Cerebellar nuclear complex (tissue), 1 donor: ENCODE measurements around the gene EYA3.

Experiments used
- DNase-seq, 2 experiments: peaks; one replicate each; lab custom pipeline; 2025; lab: John Stamatoyannopoulos, UW

Gene EYA3

GRCh38 chr1:27967884-27968466, 120.4 kb downstream of the EYA3 start:
- no peak for DNase-seq

- DNase-seq, result no peak
Measured at GRCh38 chr1:27967106-27967883, 121.1 kb downstream of the EYA3 start.

GRCh38 chr1:27966402-27967105, 121.9 kb downstream of the EYA3 start:
- DNase-seq, result no peak

GRCh38 chr1:27963393-27963792, 125.0 kb downstream of the EYA3 start:
- DNase-seq, result no peak

- DNase-seq, result no peak
Measured at GRCh38 chr1:27961646-27962221, 126.7 kb downstream of the EYA3 start.

GRCh38 chr1:27960762-27961645, 127.4 kb downstream of the EYA3 start:
- DNase-seq, result no peak

- DNase-seq, result no peak
Measured at GRCh38 chr1:27959792-27960603, 128.4 kb downstream of the EYA3 start, which contains the start of gene XKR8. Gene XKR8 (plus strand): TSS chr1:27959973. CDS start chr1:27960070, 97 bp downstream.

- no peak for DNase-seq
Measured at GRCh38 chr1:27958513-27958912, 129.9 kb downstream of the EYA3 start.

- DNase-seq, result no peak
Measured at GRCh38 chr1:27957655-27958054, 130.8 kb downstream of the EYA3 start.

GRCh38 chr1:27956761-27957160, 131.6 kb downstream of the EYA3 start:
- DNase-seq, result no peak

GRCh38 chr1:27955076-27955475, 133.3 kb downstream of the EYA3 start:
- DNase-seq, result no peak

GRCh38 chr1:27954186-27954585, 134.2 kb downstream of the EYA3 start:
- no peak for DNase-seq

GRCh38 chr1:27952147-27952546, 136.3 kb downstream of the EYA3 start:
- DNase-seq, result no peak

- DNase-seq, result no peak
Measured at GRCh38 chr1:27951396-27951795, 137.0 kb downstream of the EYA3 start.

GRCh38 chr1:27949027-27949426, 139.4 kb downstream of the EYA3 start:
- DNase-seq, result no peak

- no peak for DNase-seq
Measured at GRCh38 chr1:27945020-27945419, 143.4 kb downstream of the EYA3 start.

- no peak for DNase-seq
Measured at GRCh38 chr1:27941671-27942540, 146.5 kb downstream of the EYA3 start.

GRCh38 chr1:27940870-27941560, 147.4 kb downstream of the EYA3 start:
- no peak for DNase-seq

- no peak for DNase-seq
Measured at GRCh38 chr1:27940297-27940696, 148.1 kb downstream of the EYA3 start.
